ENCODE results near the gene SLFN14. TPM values are rescaled to one million over a fixed set of nuclear protein-coding genes. Genes with fewer than 3 reads are reported as not detected.

Gene SLFN14
- total RNA-seq, 3 donors from 2014 or later = not detected

- no peak for TF ChIP-seq POLR2AphosphoS5 (IDR thresholded peaks at IDR 0.05)
- TF ChIP-seq POLR2A (IDR thresholded peaks at IDR 0.05) = no peak
- TF ChIP-seq CTCF (IDR thresholded peaks at IDR 0.05) = no peak
- intact Hi-C loops (cut with DNase I; ENCODE audit: low total_unique reads) = no loop called here
- no peaks in the 10 kb centered on the region for H3K9me3 ChIP-seq
Observed at GRCh38 chr17:35597604-35598003, 37.0 kb upstream of the SLFN14 start.

GRCh38 chr17:35596530-35597233 lies 36.1 kb upstream of the SLFN14 start:
- no peaks in the 10 kb centered on the region for H3K36me3 ChIP-seq
- no peak overlapping the region for H3K27ac ChIP-seq
- H3K4me3 ChIP-seq = no peak overlapping the region
- H3K27me3 ChIP-seq = no peaks in the 10 kb centered on the region
- no peaks in the 10 kb centered on the region for H3K4me1 ChIP-seq
- intact Hi-C loops (cut with DNase I; ENCODE audit: low total_unique reads) = no loop called here
- no peaks in the 10 kb centered on the region for H3K9me3 ChIP-seq
- no peak for DNase-seq (ENCODE audit: low spot score in 2 of 2)
- TF ChIP-seq POLR2A (IDR thresholded peaks at IDR 0.05) (no peak), CTCF (IDR thresholded peaks at IDR 0.05) (no peak), POLR2AphosphoS5 (IDR thresholded peaks at IDR 0.05) (no peak)

More at GRCh38 chr17:35597604-35598003, 37.0 kb upstream of the SLFN14 start:
- no peak for DNase-seq (ENCODE audit: low spot score in 2 of 2)
- H3K4me3 ChIP-seq = no peak overlapping the region
- no peak overlapping the region for H3K27ac ChIP-seq
- H3K4me1 ChIP-seq = no peaks in the 10 kb centered on the region
- no peaks in the 10 kb centered on the region for H3K36me3 ChIP-seq
- H3K27me3 ChIP-seq = no peaks in the 10 kb centered on the region

- no peak for TF ChIP-seq POLR2AphosphoS5 (IDR thresholded peaks at IDR 0.05)
- no peak for TF ChIP-seq POLR2A (IDR thresholded peaks at IDR 0.05)
- no peak for TF ChIP-seq CTCF (IDR thresholded peaks at IDR 0.05)
- H3K27ac ChIP-seq = no peak overlapping the region
- H3K27me3 ChIP-seq = no peaks in the 10 kb centered on the region
- no peak overlapping the region for H3K4me3 ChIP-seq
- no peaks in the 10 kb centered on the region for H3K9me3 ChIP-seq
- no peak for DNase-seq (ENCODE audit: low spot score in 2 of 2)
- no peaks in the 10 kb centered on the region for H3K36me3 ChIP-seq
- intact Hi-C loops (cut with DNase I; ENCODE audit: low total_unique reads) = no loop called here
- H3K4me1 ChIP-seq = no peaks in the 10 kb centered on the region
Observed at GRCh38 chr17:35596072-35596471, 35.5 kb upstream of the SLFN14 start.

- Histone ChIP-seq H3K27me3 (no peaks in the 10 kb centered on the region), H3K4me3 (peak overlapping the region; percentile 73 to 90 (median 79)), H3K9me3 (no peaks in the 10 kb centered on the region), H3K27ac (peak overlapping the region in 1 of 2 donors; percentile 98), H3K4me1 (no peaks in the 10 kb centered on the region), H3K36me3 (no peaks in the 10 kb centered on the region)
- DNase-seq (ENCODE audit: low spot score in 2 of 2) = no peak
- intact Hi-C loops (cut with DNase I; ENCODE audit: low total_unique reads) = no loop called here
- no peak for TF ChIP-seq POLR2A (IDR thresholded peaks at IDR 0.05)
- no peak for TF ChIP-seq POLR2AphosphoS5 (IDR thresholded peaks at IDR 0.05)
- TF ChIP-seq CTCF (IDR thresholded peaks at IDR 0.05) = no peak
Observed at GRCh38 chr17:35588196-35588920, 27.7 kb upstream of the SLFN14 start.

Data from breast epithelium (tissue), 4 donors.